Kidney (tissue), 14 donors: Measurements from ENCODE around the gene GIPC2. TPM values are rescaled to one million over a fixed set of nuclear protein-coding genes. Genes with fewer than 3 reads are reported as not detected.

ENCODE experiments used
- DNase-seq, 5 donors: peaks; one replicate each; pipeline ENCODE4 v3.0.0-alpha.2; 2013 to 2020
- FAIRE-seq: peaks from 2 replicates; lab custom pipeline; 2012; peaks lifted over from hg19 to GRCh38; lab: Jason Lieb, UNC
- H3K27ac ChIP-seq, 2 donors: one replicate each; pipeline ENCODE4 v1.7.0; 2013; ENCODE audit warnings: low read depth in 2 of 2, low read length in 2 of 2, inconsistent platforms in 1 of 2
- H3K27me3 ChIP-seq: one replicate; pipeline ENCODE4 v1.7.1; 2013; ENCODE audit warnings: low read length, inconsistent platforms; ENCODE audit not compliant: control insufficient read depth, insufficient read depth
- H3K36me3 ChIP-seq, 3 donors: one replicate each; pipeline versions ENCODE4 v1.7.0 to v1.7.1; 2013; ENCODE audit warnings: low read length in 3 of 3, control low read depth in 1 of 3, inconsistent platforms in 1 of 3; ENCODE audit not compliant: insufficient read depth in 3 of 3, control insufficient read depth in 2 of 3
- H3K4me1 ChIP-seq, 3 donors: one replicate each; pipeline versions ENCODE4 v1.7.0 to v1.7.1; 2013; ENCODE audit warnings: low read length in 3 of 3, inconsistent platforms in 1 of 3, low read depth in 1 of 3; ENCODE audit not compliant: control insufficient read depth in 2 of 3, insufficient read depth in 2 of 3
- H3K4me3 ChIP-seq, 3 donors: one replicate each; pipeline versions ENCODE4 v1.7.0 to v1.8.1; 2013; ENCODE audit warnings: low read length in 3 of 3, control low read depth in 1 of 3, inconsistent platforms in 1 of 3
- H3K9ac ChIP-seq, 3 donors: one replicate each; pipeline versions ENCODE4 v1.7.0 to v1.7.1; 2013; ENCODE audit warnings: low read length in 3 of 3, control low read depth in 1 of 3, inconsistent platforms in 1 of 3
- H3K9me3 ChIP-seq, 3 donors: one replicate each; pipeline versions ENCODE4 v1.7.0 to v1.7.1; 2013; ENCODE audit warnings: low read length in 3 of 3, control low read depth in 1 of 3, inconsistent platforms in 1 of 3; ENCODE audit not compliant: control insufficient read depth in 2 of 3, insufficient read depth in 1 of 3
- CTCF ChIP-seq: IDR thresholded peaks from 3 replicates; pipeline ENCODE4 v1.5.1; 2012; ENCODE audit warnings: mild to moderate bottlenecking, moderate library complexity, borderline replicate concordance; ENCODE audit not compliant: insufficient read depth; ENCODE audit errors: extremely low read depth
- intact Hi-C: fragments of 100-400 bp; cut with DNase I; formaldehyde crosslinking; loops from one replicate; pipeline ENCODE4 v1.11.1; 2022
- polyA plus RNA-seq: library from polyadenylated mRNA; stranded (reverse); fragments of 350-450 nt; fragmentation: Illumina TruSeq; extraction: RNeasy Lipid Tissue Mini Kit (QIAGEN cat#74804); gene quantifications from one replicate; pipeline ENCODE4 v1.2.3, GENCODE V29; 2014; ENCODE audit warnings: low read depth, low replicate concordance; ENCODE audit not compliant: insufficient read depth
- total RNA-seq: library from RNA; stranded (reverse); fragmentation: NEBNext Ultra II Directional; extraction: Animal tissue kit (Norgen Biotek cat#: 25700); gene quantifications from one replicate; pipeline ENCODE4 v1.2.1, GENCODE V29; 2021
- donor health status: control.
- donor health status: control.
- donor health status: control.
- donor health status: control.
- donor health status: control.
- donor health status: DM: yes; HTN: yes; CAD: no.
- donor health status: Normal renal cell carcinoma (clear cell type).

The GIPC2 gene
- total and polyA plus RNA-seq, 2 donors from 2014 or later = 10.7 to 20.3 TPM

GRCh38 chr1:78176448-78176847, 130.7 kb downstream of the GIPC2 start:
- no peak for TF ChIP-seq CTCF
- Histone ChIP-seq H3K9ac (no peak overlapping the region), H3K36me3 (no peaks in the 10 kb centered on the region), H3K4me1 (no peaks in the 10 kb centered on the region), H3K9me3 (no peaks in the 10 kb centered on the region), H3K27me3 (no peaks in the 10 kb centered on the region), H3K27ac (no peak overlapping the region), H3K4me3 (no peak overlapping the region)
- DNase-seq = peak in 1 of 5 donors; percentile 3
- no peak for FAIRE-seq
- intact Hi-C loops = no loop called here

- no peaks in the 10 kb centered on the region for H3K27me3 ChIP-seq
- H3K4me1 ChIP-seq = no peaks in the 10 kb centered on the region
- TF ChIP-seq CTCF = no peak
- DNase-seq (no peak), FAIRE-seq (no peak)
- H3K9ac ChIP-seq = no peak overlapping the region
- H3K9me3 ChIP-seq = no peaks in the 10 kb centered on the region
- H3K36me3 ChIP-seq = no peaks in the 10 kb centered on the region
- no peak overlapping the region for H3K4me3 ChIP-seq
- H3K27ac ChIP-seq = no peak overlapping the region
- intact Hi-C loops = no loop called here
These were observed 132.0 kb downstream of the GIPC2 start for GRCh38 chr1:78177708-78178270.

- Histone ChIP-seq H3K27me3 (no peaks in the 10 kb centered on the region), H3K4me3 (no peak overlapping the region), H3K9me3 (no peaks in the 10 kb centered on the region), H3K36me3 (no peaks in the 10 kb centered on the region), H3K27ac (no peak overlapping the region), H3K4me1 (no peaks in the 10 kb centered on the region), H3K9ac (no peak overlapping the region)
- TF ChIP-seq CTCF = no peak
- intact Hi-C loops = no loop called here
- FAIRE-seq = no peak
- no peak for DNase-seq
These were observed 133.1 kb downstream of the GIPC2 start for GRCh38 chr1:78178816-78179215.
